Liver (tissue), 9 donors: ENCODE measurements around the gene RNF220. TPM values are rescaled to one million over a fixed set of nuclear protein-coding genes. Genes with fewer than 3 reads are reported as not detected.

Source experiments
- DNase-seq: peaks from one replicate; pipeline ENCODE4 v3.0.0-alpha.2; 2017; ENCODE audit warnings: low spot score
- H3K27ac ChIP-seq, 2 donors: one replicate each; pipeline ENCODE4 v1.7.0; 2013; ENCODE audit warnings: inconsistent platforms in 2 of 2, low read length in 2 of 2, control low read depth in 1 of 2, low read depth in 1 of 2, mild to moderate bottlenecking in 1 of 2
- H3K27me3 ChIP-seq, 4 donors: one replicate each; pipeline versions ENCODE4 v1.6.1 to v1.7.0; 2013; ENCODE audit warnings: low read length in 3 of 4, inconsistent platforms in 1 of 4, mild to moderate bottlenecking in 1 of 4, moderate library complexity in 1 of 4; ENCODE audit not compliant: control insufficient read depth in 4 of 4, insufficient read depth in 4 of 4
- H3K36me3 ChIP-seq, 4 donors: one replicate each; pipeline versions ENCODE4 v1.6.1 to v1.7.0; 2013; ENCODE audit warnings: low read length in 3 of 4, mild to moderate bottlenecking in 3 of 4, low read depth in 1 of 4, moderate library complexity in 1 of 4; ENCODE audit not compliant: control insufficient read depth in 4 of 4, insufficient read depth in 3 of 4
- H3K4me1 ChIP-seq, 4 donors: one replicate each; pipeline versions ENCODE4 v1.6.1 to v1.7.0; 2013; ENCODE audit warnings: low read length in 3 of 4, mild to moderate bottlenecking in 3 of 4, moderate library complexity in 1 of 4; ENCODE audit not compliant: control insufficient read depth in 4 of 4, insufficient read depth in 4 of 4
- H3K4me3 ChIP-seq, 3 donors: one replicate each; pipeline versions ENCODE4 v1.6.1 to v1.7.0; 2013; ENCODE audit warnings: low read length in 3 of 3, control low read depth in 1 of 3, low read depth in 1 of 3, mild to moderate bottlenecking in 1 of 3
- H3K9ac ChIP-seq, 2 donors: one replicate each; pipeline ENCODE4 v1.7.0; 2013; ENCODE audit warnings: low read length in 2 of 2, mild to moderate bottlenecking in 2 of 2, moderate library complexity in 2 of 2, control low read depth in 1 of 2, low read depth in 1 of 2
- H3K9me3 ChIP-seq, 4 donors: one replicate each; pipeline versions ENCODE4 v1.6.1 to v1.7.0; 2013; ENCODE audit warnings: low read length in 3 of 4; ENCODE audit not compliant: control insufficient read depth in 4 of 4
- EGR1 ChIP-seq, 2 donors: IDR thresholded peaks; 2 replicates each; pipeline ENCODE4 v1.6.1; 2016 to 2018; ENCODE audit warnings: antibody characterized with exemption in 2 of 2, low read depth in 2 of 2
- FOXA1 ChIP-seq: IDR thresholded peaks from 2 replicates; pipeline ENCODE4 v1.6.1; 2016; ENCODE audit warnings: antibody characterized with exemption
- FOXA2 ChIP-seq: IDR thresholded peaks from 2 replicates; pipeline ENCODE4 v1.6.1; 2016; ENCODE audit warnings: antibody characterized with exemption
- GABPA ChIP-seq, 2 donors: IDR thresholded peaks in 1 of 2; conservative IDR thresholded peaks in 1 of 2; 2 replicates each; pipeline ENCODE4 v1.6.1; 2016; ENCODE audit warnings: antibody characterized with exemption in 2 of 2, mild to moderate bottlenecking in 1 of 2, moderate library complexity in 1 of 2
- HNF4A ChIP-seq, 2 donors: conservative IDR thresholded peaks; 2 replicates each; pipeline ENCODE4 v1.6.1; 2016; ENCODE audit warnings: antibody characterized with exemption in 2 of 2, mild to moderate bottlenecking in 2 of 2
- HNF4G ChIP-seq: IDR thresholded peaks from 2 replicates; pipeline ENCODE4 v1.6.1; 2016; ENCODE audit warnings: antibody characterized with exemption
- JUND ChIP-seq, 2 donors: IDR thresholded peaks; 2 replicates each; pipeline ENCODE4 v1.6.1; 2016; ENCODE audit warnings: antibody characterized with exemption in 2 of 2
- NR2F2 ChIP-seq: IDR thresholded peaks from 2 replicates; pipeline ENCODE4 v1.6.1; 2016; ENCODE audit warnings: antibody characterized with exemption
- RAD21 ChIP-seq, 2 donors: IDR thresholded peaks; 2 replicates each; pipeline ENCODE4 v1.6.1; 2016; ENCODE audit warnings: antibody characterized with exemption in 2 of 2, mild to moderate bottlenecking in 2 of 2
- RXRA ChIP-seq, 2 donors: IDR thresholded peaks; 2 replicates each; pipeline ENCODE4 v1.6.1; 2017 to 2018; ENCODE audit warnings: antibody characterized with exemption in 2 of 2, mild to moderate bottlenecking in 1 of 2
- SP1 ChIP-seq: IDR thresholded peaks from 2 replicates; pipeline ENCODE4 v1.6.1; 2018; ENCODE audit warnings: antibody characterized with exemption, mild to moderate bottlenecking
- TAF1 ChIP-seq: conservative IDR thresholded peaks from 2 replicates; pipeline ENCODE4 v1.6.1; 2016; ENCODE audit warnings: antibody characterized with exemption, mild to moderate bottlenecking
- YY1 ChIP-seq: IDR thresholded peaks from 2 replicates; pipeline ENCODE4 v1.6.1; 2016; ENCODE audit warnings: antibody characterized with exemption, mild to moderate bottlenecking
- WGBS: extraction: QIAGEN DNeasy Blood & Tissue Kit; methylation state at CpG from one replicate; pipeline ENCODE4 v1.1.7; 2013; 5-methylcytosine and 5-hydroxymethylcytosine counted together
- polyA plus RNA-seq, 2 donors: library from polyadenylated mRNA; stranded (reverse) in 1 of 2; unstranded in 1 of 2; fragments of 200-250 nt in 1 of 2; fragments of >200 nt in 1 of 2; fragmentation: Nextera tagmentation in 1 of 2; extraction: Ambion mirVana in 1 of 2; gene quantifications; one replicate each; pipeline versions ENCODE4 v1.2.1 to v1.2.3, GENCODE V29; 2013 to 2015
- total RNA-seq, 2 donors: library from RNA; depleted of rRNA; stranded (reverse); fragments of >200 nt; gene quantifications; one replicate each; pipeline ENCODE4 v1.2.3, GENCODE V29; 2014
- TF ChIP-seq, protein P1 (sequence below): IDR thresholded peaks from 2 replicates; pipeline ENCODE4 v1.6.1; 2016; ENCODE audit warnings: antibody characterized with exemption, mild to moderate bottlenecking
- TF ChIP-seq, protein P2 (sequence below): IDR thresholded peaks from 2 replicates; pipeline ENCODE4 v1.6.1; 2016; ENCODE audit warnings: antibody characterized with exemption
- TF ChIP-seq, protein P3 (sequence below): IDR thresholded peaks from 2 replicates; pipeline ENCODE4 v1.6.1; 2016; ENCODE audit warnings: antibody characterized with exemption
- TF ChIP-seq, protein P4 (sequence below): fragments of 150-350 bp; IDR thresholded peaks from 2 replicates; pipeline ENCODE4 v1.5.1; 2017; ENCODE audit warnings: improper control_type of control experiment, low read depth, low read length; ENCODE audit not compliant: missing input control
- TF ChIP-seq, protein P5 (sequence below): IDR thresholded peaks from 2 replicates; pipeline ENCODE4 v1.6.1; 2016; ENCODE audit warnings: antibody characterized with exemption
- donor health status: healthy.
- donor health status: healthy.
- donor health status: healthy.
- donor health status: healthy.
- donor health status: healthy.

Gene RNF220
- total and polyA plus RNA-seq, 4 donors, result 18.2 to 35.8 (median 26.1) TPM

DNA sequence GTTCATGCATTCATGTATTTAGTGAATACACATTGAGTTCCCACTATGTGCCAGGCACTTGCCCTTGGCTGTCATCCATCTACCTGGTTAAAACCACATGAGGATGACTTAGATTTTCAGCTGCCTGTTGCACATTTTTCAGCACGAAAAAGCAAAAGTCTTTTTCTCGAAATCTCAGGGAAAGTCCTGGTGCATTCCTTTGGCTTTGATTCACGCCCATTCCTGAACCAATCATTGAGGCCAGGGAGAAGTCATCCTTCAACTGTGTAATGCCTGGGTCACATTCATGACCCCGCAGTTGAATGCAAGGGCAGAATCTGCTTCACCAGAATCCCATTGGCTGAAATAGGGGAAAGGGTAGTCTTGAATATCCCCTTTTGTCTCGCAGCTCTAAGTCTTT lies 84.4 kb downstream of the RNF220 start (continued):
- TF ChIP-seq, protein P1, sequence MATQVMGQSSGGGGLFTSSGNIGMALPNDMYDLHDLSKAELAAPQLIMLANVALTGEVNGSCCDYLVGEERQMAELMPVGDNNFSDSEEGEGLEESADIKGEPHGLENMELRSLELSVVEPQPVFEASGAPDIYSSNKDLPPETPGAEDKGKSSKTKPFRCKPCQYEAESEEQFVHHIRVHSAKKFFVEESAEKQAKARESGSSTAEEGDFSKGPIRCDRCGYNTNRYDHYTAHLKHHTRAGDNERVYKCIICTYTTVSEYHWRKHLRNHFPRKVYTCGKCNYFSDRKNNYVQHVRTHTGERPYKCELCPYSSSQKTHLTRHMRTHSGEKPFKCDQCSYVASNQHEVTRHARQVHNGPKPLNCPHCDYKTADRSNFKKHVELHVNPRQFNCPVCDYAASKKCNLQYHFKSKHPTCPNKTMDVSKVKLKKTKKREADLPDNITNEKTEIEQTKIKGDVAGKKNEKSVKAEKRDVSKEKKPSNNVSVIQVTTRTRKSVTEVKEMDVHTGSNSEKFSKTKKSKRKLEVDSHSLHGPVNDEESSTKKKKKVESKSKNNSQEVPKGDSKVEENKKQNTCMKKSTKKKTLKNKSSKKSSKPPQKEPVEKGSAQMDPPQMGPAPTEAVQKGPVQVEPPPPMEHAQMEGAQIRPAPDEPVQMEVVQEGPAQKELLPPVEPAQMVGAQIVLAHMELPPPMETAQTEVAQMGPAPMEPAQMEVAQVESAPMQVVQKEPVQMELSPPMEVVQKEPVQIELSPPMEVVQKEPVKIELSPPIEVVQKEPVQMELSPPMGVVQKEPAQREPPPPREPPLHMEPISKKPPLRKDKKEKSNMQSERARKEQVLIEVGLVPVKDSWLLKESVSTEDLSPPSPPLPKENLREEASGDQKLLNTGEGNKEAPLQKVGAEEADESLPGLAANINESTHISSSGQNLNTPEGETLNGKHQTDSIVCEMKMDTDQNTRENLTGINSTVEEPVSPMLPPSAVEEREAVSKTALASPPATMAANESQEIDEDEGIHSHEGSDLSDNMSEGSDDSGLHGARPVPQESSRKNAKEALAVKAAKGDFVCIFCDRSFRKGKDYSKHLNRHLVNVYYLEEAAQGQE, result no peak
- TF ChIP-seq GABPA (IDR thresholded peaks at IDR 0.05 in 1 of 2, conservative IDR thresholded peaks at IDR 0.05 in 1 of 2) (no peak), HNF4G (no peak)

DNA sequence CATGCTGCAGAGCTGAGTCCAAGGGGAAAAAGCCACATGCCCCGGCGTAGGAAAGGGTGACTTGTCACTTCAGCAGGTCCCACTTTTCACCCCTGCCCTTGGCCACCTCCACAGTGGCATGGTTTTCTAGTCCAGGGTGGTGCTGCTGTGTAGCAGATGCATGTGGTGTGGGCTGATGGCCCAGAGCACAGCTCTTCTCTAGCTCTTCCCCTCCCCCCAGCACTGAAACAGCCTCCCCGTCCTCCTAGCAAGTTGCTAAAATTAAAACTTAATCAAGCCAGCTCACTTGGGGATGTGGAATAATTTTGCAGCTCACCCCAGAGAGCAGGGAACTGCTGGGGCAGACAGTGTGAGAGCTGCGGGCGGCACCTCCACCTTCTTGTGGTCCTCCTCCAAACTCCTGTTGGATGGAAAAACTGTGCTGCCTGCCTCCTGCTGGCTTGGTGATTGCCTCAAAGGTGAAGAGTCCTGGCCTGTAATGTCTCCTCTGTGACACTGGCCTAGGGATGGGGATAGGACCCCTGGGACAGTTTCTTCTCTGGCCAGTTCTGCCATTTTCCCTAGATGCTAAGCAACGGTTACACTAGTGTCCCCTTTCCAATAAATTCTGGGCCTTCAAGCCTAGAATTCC lies 91.6 kb downstream of the RNF220 start:
- no peak for DNase-seq
- TF ChIP-seq EGR1 (IDR thresholded peaks at IDR 0.05; ENCODE audit: low read depth in 2 of 2) (no peak), FOXA1 (no peak), GABPA (IDR thresholded peaks at IDR 0.05 in 1 of 2, conservative IDR thresholded peaks at IDR 0.05 in 1 of 2) (no peak), SP1 (no peak), NR2F2 (no peak), HNF4A (conservative IDR thresholded peaks at IDR 0.05) (no peak), FOXA2 (no peak), JUND (IDR thresholded peaks at IDR 0.05) (no peak), YY1 (no peak), TAF1 (no peak), RXRA (IDR thresholded peaks at IDR 0.05) (no peak), RAD21 (IDR thresholded peaks at IDR 0.05) (no peak), HNF4G (no peak)
- TF ChIP-seq, protein P2, sequence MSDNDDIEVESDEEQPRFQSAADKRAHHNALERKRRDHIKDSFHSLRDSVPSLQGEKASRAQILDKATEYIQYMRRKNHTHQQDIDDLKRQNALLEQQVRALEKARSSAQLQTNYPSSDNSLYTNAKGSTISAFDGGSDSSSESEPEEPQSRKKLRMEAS, result no peak
- TF ChIP-seq, protein P3, sequence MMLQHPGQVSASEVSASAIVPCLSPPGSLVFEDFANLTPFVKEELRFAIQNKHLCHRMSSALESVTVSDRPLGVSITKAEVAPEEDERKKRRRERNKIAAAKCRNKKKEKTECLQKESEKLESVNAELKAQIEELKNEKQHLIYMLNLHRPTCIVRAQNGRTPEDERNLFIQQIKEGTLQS, result no peak
- TF ChIP-seq, protein P4, sequence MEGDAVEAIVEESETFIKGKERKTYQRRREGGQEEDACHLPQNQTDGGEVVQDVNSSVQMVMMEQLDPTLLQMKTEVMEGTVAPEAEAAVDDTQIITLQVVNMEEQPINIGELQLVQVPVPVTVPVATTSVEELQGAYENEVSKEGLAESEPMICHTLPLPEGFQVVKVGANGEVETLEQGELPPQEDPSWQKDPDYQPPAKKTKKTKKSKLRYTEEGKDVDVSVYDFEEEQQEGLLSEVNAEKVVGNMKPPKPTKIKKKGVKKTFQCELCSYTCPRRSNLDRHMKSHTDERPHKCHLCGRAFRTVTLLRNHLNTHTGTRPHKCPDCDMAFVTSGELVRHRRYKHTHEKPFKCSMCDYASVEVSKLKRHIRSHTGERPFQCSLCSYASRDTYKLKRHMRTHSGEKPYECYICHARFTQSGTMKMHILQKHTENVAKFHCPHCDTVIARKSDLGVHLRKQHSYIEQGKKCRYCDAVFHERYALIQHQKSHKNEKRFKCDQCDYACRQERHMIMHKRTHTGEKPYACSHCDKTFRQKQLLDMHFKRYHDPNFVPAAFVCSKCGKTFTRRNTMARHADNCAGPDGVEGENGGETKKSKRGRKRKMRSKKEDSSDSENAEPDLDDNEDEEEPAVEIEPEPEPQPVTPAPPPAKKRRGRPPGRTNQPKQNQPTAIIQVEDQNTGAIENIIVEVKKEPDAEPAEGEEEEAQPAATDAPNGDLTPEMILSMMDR, result no peak
- TF ChIP-seq, protein P5, sequence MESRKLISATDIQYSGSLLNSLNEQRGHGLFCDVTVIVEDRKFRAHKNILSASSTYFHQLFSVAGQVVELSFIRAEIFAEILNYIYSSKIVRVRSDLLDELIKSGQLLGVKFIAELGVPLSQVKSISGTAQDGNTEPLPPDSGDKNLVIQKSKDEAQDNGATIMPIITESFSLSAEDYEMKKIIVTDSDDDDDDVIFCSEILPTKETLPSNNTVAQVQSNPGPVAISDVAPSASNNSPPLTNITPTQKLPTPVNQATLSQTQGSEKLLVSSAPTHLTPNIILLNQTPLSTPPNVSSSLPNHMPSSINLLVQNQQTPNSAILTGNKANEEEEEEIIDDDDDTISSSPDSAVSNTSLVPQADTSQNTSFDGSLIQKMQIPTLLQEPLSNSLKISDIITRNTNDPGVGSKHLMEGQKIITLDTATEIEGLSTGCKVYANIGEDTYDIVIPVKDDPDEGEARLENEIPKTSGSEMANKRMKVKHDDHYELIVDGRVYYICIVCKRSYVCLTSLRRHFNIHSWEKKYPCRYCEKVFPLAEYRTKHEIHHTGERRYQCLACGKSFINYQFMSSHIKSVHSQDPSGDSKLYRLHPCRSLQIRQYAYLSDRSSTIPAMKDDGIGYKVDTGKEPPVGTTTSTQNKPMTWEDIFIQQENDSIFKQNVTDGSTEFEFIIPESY, result no peak
- TF ChIP-seq, protein P1, result no peak
- H3K4me1 ChIP-seq, result peaks cover 0 to 3% (median 0%) of the 10 kb centered on the region in 4 donors
- no peak overlapping the region for H3K9ac ChIP-seq
- WGBS, result 92% methylated on average over 6 of the region's 6 CpGs
- peaks cover 0 to 9% (median 3%) of the 10 kb centered on the region in 4 donors for H3K27me3 ChIP-seq
- no peak overlapping the region for H3K27ac ChIP-seq
- H3K36me3 ChIP-seq, result no peaks in the 10 kb centered on the region
- H3K9me3 ChIP-seq, result no peaks in the 10 kb centered on the region
- no peak overlapping the region for H3K4me3 ChIP-seq
